Activated naive CD4-positive, alpha-beta T cell treated with anti-CD3 and anti-CD28 coated beads for 36 hours (primary cell): ENCODE measurements around the gene INS. TPM values are rescaled to one million over a fixed set of nuclear protein-coding genes. Genes with fewer than 3 reads are reported as not detected.
"Not testable (repeated sequence)": the region's sequence is repeated elsewhere in the genome, so short reads cannot be mapped to it uniquely, and the experiment has no call there.

ENCODE experiments used
- CTCF ChIA-PET: fragments of 350-600 bp; sonication (Branson Sonifier 250); formaldehyde crosslinking; loops from one replicate; lab custom pipeline; 2021; ENCODE audit warnings: antibody characterized with exemption; lab: Charles Lee
- DNase-seq: peaks from one replicate; pipeline ENCODE4 v3.0.0-alpha.2; 2020
- H3K27ac Mint-ChIP-seq: one replicate; pipeline ENCODE4 v1.8.0; 2021; ENCODE audit warnings: mild to moderate bottlenecking, mixed read lengths
- H3K27me3 Mint-ChIP-seq: one replicate; pipeline ENCODE4 v1.8.0; 2021; ENCODE audit warnings: low read depth, mixed read lengths
- H3K36me3 Mint-ChIP-seq: one replicate; pipeline ENCODE4 v1.8.0; 2021; ENCODE audit warnings: low read depth, mixed read lengths
- H3K4me1 Mint-ChIP-seq: one replicate; pipeline ENCODE4 v1.8.0; 2021; ENCODE audit warnings: low read depth, mixed read lengths
- H3K4me3 Mint-ChIP-seq: one replicate; pipeline ENCODE4 v1.8.0; 2021; ENCODE audit warnings: mild to moderate bottlenecking, moderate library complexity, mixed read lengths
- H3K9me3 Mint-ChIP-seq: one replicate; pipeline ENCODE4 v1.8.0; 2021; ENCODE audit warnings: mixed read lengths
- intact Hi-C: fragments of 100-400 bp; cut with micrococcal nuclease; formaldehyde crosslinking; loops from one replicate; pipeline ENCODE4 v1.15.1; 2023
- total RNA-seq, 2 experiments: library from RNA; stranded (reverse); gene quantifications; one replicate each; pipeline ENCODE4 v1.2.3, GENCODE V29; 2021

INS gene
- total RNA-seq, 2 experiments from 2014 or later, result not detected

GRCh38 chr11:2130881-2131352, 30.1 kb downstream of the INS start:
- no peak for DNase-seq
- no peak overlapping the region for H3K27ac Mint-ChIP-seq
- no peak overlapping the region for H3K4me3 Mint-ChIP-seq
- CTCF ChIA-PET, result interaction anchor here (0.8 kb wide), 1 partner anchor 21 kb away, joined by 3 read pairs; no protein-coding TSS in a partner anchor
- H3K36me3 Mint-ChIP-seq, result no peaks in the 10 kb centered on the region
- intact Hi-C loops, result no loop called here
- H3K4me1 Mint-ChIP-seq, result no peaks in the 10 kb centered on the region
- H3K27me3 Mint-ChIP-seq, result peaks cover 37% of the 10 kb centered on the region
- H3K9me3 Mint-ChIP-seq, result peaks cover 3% of the 10 kb centered on the region

- H3K9me3 Mint-ChIP-seq, result peaks cover 3% of the 10 kb centered on the region
- H3K36me3 Mint-ChIP-seq, result no peaks in the 10 kb centered on the region
- no peak for DNase-seq
- no peak overlapping the region for H3K4me3 Mint-ChIP-seq
- CTCF ChIA-PET, result interaction anchor here (0.8 kb wide), 1 partner anchor 22 kb away, joined by 3 read pairs; no protein-coding TSS in a partner anchor
- peaks cover 30% of the 10 kb centered on the region for H3K27me3 Mint-ChIP-seq
- intact Hi-C loops, result no loop called here
- H3K27ac Mint-ChIP-seq, result no peak overlapping the region
- H3K4me1 Mint-ChIP-seq, result no peaks in the 10 kb centered on the region
Observed at GRCh38 chr11:2129699-2130366, 31.2 kb downstream of the INS start.

DNA sequence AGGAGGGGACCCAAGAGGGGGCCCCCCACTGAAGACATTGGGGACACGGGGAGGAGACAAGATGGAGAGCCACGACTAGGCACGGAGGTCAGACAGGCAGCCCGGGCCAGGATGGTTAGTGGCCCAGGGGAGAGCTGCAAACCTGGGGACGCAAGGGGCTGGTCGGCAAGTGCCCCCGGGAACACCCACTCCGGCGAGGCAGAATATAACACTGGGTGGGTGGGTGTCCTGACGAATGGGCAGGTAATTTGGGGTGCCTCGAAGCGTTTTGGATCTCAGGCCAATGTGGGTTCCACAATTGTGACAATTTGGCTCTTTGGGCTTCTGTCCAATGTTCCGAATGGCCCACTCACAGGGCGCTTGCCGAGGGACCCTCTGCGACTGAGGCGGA, 31.7 kb downstream of the INS start:
- Mint-ChIP-seq H3K27me3 (peaks cover 27% of the 10 kb centered on the region), H3K36me3 (no peaks in the 10 kb centered on the region), H3K9me3 (peaks cover 3% of the 10 kb centered on the region), H3K4me3 (no peak overlapping the region), H3K27ac (no peak overlapping the region), H3K4me1 (no peaks in the 10 kb centered on the region)
- CTCF ChIA-PET, result no interaction called here
- intact Hi-C loops, result no loop called here
- DNase-seq, result no peak

- Mint-ChIP-seq H3K27me3 (peaks cover 24% of the 10 kb centered on the region), H3K27ac (no peak overlapping the region), H3K4me3 (no peak overlapping the region), H3K9me3 (peaks cover 3% of the 10 kb centered on the region), H3K36me3 (no peaks in the 10 kb centered on the region), H3K4me1 (no peaks in the 10 kb centered on the region)
- intact Hi-C loops, result no loop called here
- DNase-seq, result no peak
- CTCF ChIA-PET, result no interaction called here
Observed at GRCh38 chr11:2128511-2129307, 32.3 kb downstream of the INS start.

GRCh38 chr11:2128130-2128510, 32.9 kb downstream of the INS start:
- no peak overlapping the region for H3K27ac Mint-ChIP-seq
- H3K4me1 Mint-ChIP-seq, result no peaks in the 10 kb centered on the region
- peaks cover 19% of the 10 kb centered on the region for H3K27me3 Mint-ChIP-seq
- CTCF ChIA-PET, result interaction anchor here (1.0 kb wide), 1 partner anchor 22 kb away, joined by 3 read pairs; no protein-coding TSS in a partner anchor
- DNase-seq, result no peak
- peaks cover 3% of the 10 kb centered on the region for H3K9me3 Mint-ChIP-seq
- intact Hi-C loops, result no loop called here
- H3K4me3 Mint-ChIP-seq, result no peak overlapping the region
- H3K36me3 Mint-ChIP-seq, result no peaks in the 10 kb centered on the region

GRCh38 chr11:2127482-2128129, 33.4 kb downstream of the INS start:
- Mint-ChIP-seq H3K36me3 (no peaks in the 10 kb centered on the region), H3K27me3 (peaks cover 14% of the 10 kb centered on the region), H3K4me3 (no peak overlapping the region), H3K4me1 (no peaks in the 10 kb centered on the region), H3K27ac (no peak overlapping the region), H3K9me3 (peaks cover 3% of the 10 kb centered on the region)
- intact Hi-C loops, result no loop called here
- CTCF ChIA-PET, result interaction anchor here (1.0 kb wide), 1 partner anchor 22 kb away, joined by 3 read pairs; no protein-coding TSS in a partner anchor
- no peak for DNase-seq

GRCh38 chr11:2126520-2127085, 34.4 kb downstream of the INS start:
- Mint-ChIP-seq H3K9me3 (peaks cover 2% of the 10 kb centered on the region), H3K4me3 (no peak overlapping the region), H3K36me3 (no peaks in the 10 kb centered on the region), H3K4me1 (no peaks in the 10 kb centered on the region), H3K27me3 (peaks cover 7% of the 10 kb centered on the region), H3K27ac (no peak overlapping the region)
- intact Hi-C loops, result no loop called here
- DNase-seq, result no peak
- CTCF ChIA-PET, result no interaction called here

- H3K36me3 Mint-ChIP-seq, H3K27ac Mint-ChIP-seq, H3K9me3 Mint-ChIP-seq, intact Hi-C loops, H3K4me3 Mint-ChIP-seq, H3K4me1 Mint-ChIP-seq, DNase-seq, H3K27me3 Mint-ChIP-seq: not testable (repeated sequence)
- CTCF ChIA-PET, result interaction anchor here (1.1 kb wide), 1 partner anchor 89 kb away, joined by 3 read pairs; no protein-coding TSS in a partner anchor
Observed at GRCh38 chr11:2124736-2125484, 36.1 kb downstream of the INS start.

DNA sequence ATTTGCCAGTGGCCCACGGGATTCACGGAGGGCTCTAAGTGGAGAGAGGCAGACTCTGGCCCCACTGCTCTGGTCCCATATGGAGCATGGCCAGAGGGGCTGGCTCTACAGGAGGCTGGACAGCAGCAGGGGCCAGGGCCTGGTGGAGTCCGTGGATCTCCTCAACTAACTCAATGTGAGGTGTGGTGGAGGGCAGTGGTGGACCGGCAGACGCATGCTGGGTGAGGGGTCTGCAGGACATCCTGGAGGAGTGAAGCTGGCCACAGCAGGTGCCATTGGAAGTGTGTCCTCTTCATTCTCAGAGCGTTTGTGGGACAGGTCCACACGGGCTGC, 37.4 kb downstream of the INS start:
- DNase-seq, result no peak
- no peak overlapping the region for H3K4me3 Mint-ChIP-seq
- intact Hi-C loops, result no loop called here
- H3K27ac Mint-ChIP-seq, result no peak overlapping the region
- CTCF ChIA-PET, result interaction anchor here (1.1 to 1.9 kb wide), 2 partner anchors 28 to 88 kb away, joined by 3 to 9 read pairs; no protein-coding TSS in a partner anchor
- no peaks in the 10 kb centered on the region for H3K9me3 Mint-ChIP-seq
- peaks cover 3% of the 10 kb centered on the region for H3K27me3 Mint-ChIP-seq
- no peaks in the 10 kb centered on the region for H3K4me1 Mint-ChIP-seq
- no peaks in the 10 kb centered on the region for H3K36me3 Mint-ChIP-seq

DNA sequence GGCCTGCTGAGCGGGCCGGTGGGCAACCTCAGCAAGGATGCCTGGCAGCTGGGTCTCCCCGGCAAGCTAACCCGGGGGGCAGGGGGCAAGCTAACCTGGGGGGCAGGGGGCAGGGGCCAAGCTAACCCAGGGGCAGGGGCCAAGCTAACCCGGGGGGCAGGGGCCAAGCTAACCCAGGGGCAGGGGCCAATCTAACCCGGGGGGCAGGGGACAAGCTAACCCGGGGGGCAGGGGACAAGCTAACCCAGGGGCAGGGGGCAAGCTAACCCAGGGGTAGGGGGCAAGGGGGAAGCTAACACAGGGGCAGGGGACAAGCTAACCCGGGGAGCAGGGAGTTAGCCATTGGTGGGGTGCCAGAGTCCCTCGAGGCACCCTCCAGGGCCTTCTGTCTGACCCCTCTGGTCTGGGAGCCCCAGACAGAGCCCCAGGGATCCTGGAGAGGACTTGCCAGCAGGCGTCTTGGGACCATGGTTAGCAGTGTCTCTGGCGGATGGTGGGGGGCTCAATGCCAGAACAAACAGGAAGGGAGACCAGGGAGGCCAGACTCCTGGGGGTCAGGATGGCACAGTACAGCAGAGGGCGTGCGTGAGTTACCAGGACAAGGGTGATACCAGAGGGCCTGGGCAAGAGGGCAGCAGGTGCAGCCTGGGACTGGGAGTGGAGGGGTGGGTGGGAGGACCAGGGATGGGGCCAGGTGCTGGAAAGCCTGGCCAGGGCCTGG, 37.9 kb downstream of the INS start:
- DNase-seq, result no peak
- no peak overlapping the region for H3K4me3 Mint-ChIP-seq
- H3K36me3 Mint-ChIP-seq, result no peaks in the 10 kb centered on the region
- H3K4me1 Mint-ChIP-seq, result no peaks in the 10 kb centered on the region
- H3K9me3 Mint-ChIP-seq, result no peaks in the 10 kb centered on the region
- H3K27me3 Mint-ChIP-seq, result peaks cover 3% of the 10 kb centered on the region
- no peak overlapping the region for H3K27ac Mint-ChIP-seq
- intact Hi-C loops, result no loop called here
- CTCF ChIA-PET, result interaction anchor here (1.9 kb wide), 1 partner anchor 29 kb away, joined by 9 read pairs; no protein-coding TSS in a partner anchor

- no peak for DNase-seq
- intact Hi-C loops, result no loop called here
- Mint-ChIP-seq H3K9me3 (no peaks in the 10 kb centered on the region), H3K4me1 (no peaks in the 10 kb centered on the region), H3K27me3 (peaks cover 3% of the 10 kb centered on the region), H3K27ac (no peak overlapping the region), H3K36me3 (no peaks in the 10 kb centered on the region), H3K4me3 (no peak overlapping the region)
- CTCF ChIA-PET, result interaction anchor here (1.9 kb wide), 1 partner anchor 29 kb away, joined by 9 read pairs; no protein-coding TSS in a partner anchor
Observed at GRCh38 chr11:2122222-2122906, 38.6 kb downstream of the INS start.
